ENCODE results near the gene PPCS. TPM values are rescaled to one million over a fixed set of nuclear protein-coding genes. Genes with fewer than 3 reads are reported as not detected.

The PPCS gene
- polyA plus RNA-seq, 6 donors from 2014 or later: 141 to 214 (median 157) TPM

DNA sequence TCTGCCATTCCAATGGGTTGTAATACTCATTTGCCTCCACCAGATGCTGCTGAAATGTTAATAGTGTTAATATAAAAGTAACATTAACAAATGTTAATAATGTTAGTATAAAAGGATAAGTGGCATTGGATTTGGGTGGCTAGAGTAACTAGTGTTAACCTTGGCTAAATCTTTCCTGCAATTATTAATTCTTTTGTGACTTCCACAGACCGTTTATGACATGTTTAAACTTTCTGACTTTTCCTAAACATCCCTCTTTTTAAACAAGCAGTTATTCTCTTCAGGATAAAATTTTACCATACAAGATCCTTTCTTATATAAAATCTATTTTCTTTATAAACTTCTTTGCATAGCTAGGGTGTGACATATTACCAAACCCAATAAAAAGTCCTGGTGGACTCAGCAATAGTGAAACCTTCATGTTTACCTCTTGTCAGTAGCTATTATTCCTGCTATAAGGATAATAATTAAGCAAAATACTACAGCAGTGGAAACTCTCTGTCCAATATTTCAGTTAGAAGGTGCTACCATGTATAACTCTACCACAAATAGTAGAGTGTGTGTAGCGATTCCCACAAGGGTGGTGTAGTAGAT, 48.3 kb downstream of the PPCS start:
- no peak for ATAC-seq (ENCODE audit: low read depth in 2 of 2)
- no peak overlapping the region for H3K27ac Mint-ChIP-seq
- no peak for DNase-seq
- no peaks in the 10 kb centered on the region for H3K4me1 Mint-ChIP-seq
- peaks cover 8 to 69% (median 49%) of the 10 kb centered on the region in 7 donors for H3K9me3 Mint-ChIP-seq
- H3K36me3 Mint-ChIP-seq: peaks cover 30 to 37% of the 10 kb centered on the region in 2 donors
- no peaks in the 10 kb centered on the region for H3K27me3 Mint-ChIP-seq
- no peak overlapping the region for H3K4me3 Mint-ChIP-seq

DNA sequence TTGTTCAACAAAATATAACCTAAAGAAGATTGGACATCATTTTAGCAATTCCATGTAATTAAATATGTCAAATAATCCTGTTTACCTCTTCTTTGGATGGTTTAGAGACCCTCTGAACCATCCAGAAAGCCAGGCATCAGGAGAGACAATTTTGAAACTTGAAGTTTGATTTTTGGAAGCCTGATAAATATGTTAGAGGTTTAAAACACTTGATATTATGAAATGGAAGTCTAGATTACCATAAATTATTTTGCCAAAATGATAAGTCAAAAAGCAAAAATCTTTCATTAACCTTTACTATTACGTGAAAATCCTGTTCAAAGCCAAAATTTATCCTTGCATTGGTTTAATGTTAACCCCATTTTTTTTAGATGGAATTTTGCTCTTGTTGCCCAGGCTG, 50.2 kb downstream of the PPCS start:
- DNase-seq (no peak), ATAC-seq (ENCODE audit: low read depth in 2 of 2) (no peak)
- no peak overlapping the region for H3K27ac Mint-ChIP-seq
- peaks cover 35 to 46% of the 10 kb centered on the region in 2 donors for H3K36me3 Mint-ChIP-seq
- H3K4me3 Mint-ChIP-seq: no peak overlapping the region
- H3K9me3 Mint-ChIP-seq: peaks cover 8 to 83% (median 66%) of the 10 kb centered on the region in 7 donors
- H3K27me3 Mint-ChIP-seq: no peaks in the 10 kb centered on the region
- no peaks in the 10 kb centered on the region for H3K4me1 Mint-ChIP-seq

Other genes starting within 250 kb of the PPCS start
- gene FOXJ3, start 121.3 kb upstream of the PPCS start, polyA plus RNA-seq (ENCODE audit: low read depth in 6 of 6): 10 to 100 TPM; 19.8 to 46.0 (median 36.4) TPM
- gene RIMKLA, start 75.8 kb upstream of the PPCS start, polyA plus RNA-seq (ENCODE audit: low read depth in 6 of 6): under 1 TPM in 2 of 6 donors, not detected in 4; 0.15 to 0.19 TPM
- gene ZMYND12, start 521 bp upstream of the PPCS start, polyA plus RNA-seq (ENCODE audit: low read depth in 6 of 6): 1 to 10 TPM in 4 of 6 donors, under 1 TPM in 2; 0.33 to 5.7 (median 1.9) TPM
- 1 to 10 TPM in 5 of 6 donors, under 1 TPM in 1; 0.72 to 4.0 (median 1.3) TPM for gene CCDC30, start 6.7 kb downstream of the PPCS start, polyA plus RNA-seq (ENCODE audit: low read depth in 6 of 6)
- gene PPIH, start 201.9 kb downstream of the PPCS start, polyA plus RNA-seq (ENCODE audit: low read depth in 6 of 6): 10 to 100 TPM; 54.1 to 86.8 (median 72.1) TPM
- gene YBX1, start 225.9 kb downstream of the PPCS start, polyA plus RNA-seq (ENCODE audit: low read depth in 6 of 6): 100 to 1,000 TPM in 5 of 6 donors, 10 to 100 TPM in 1; 88.9 to 117 (median 110) TPM